Frontal cortex (tissue), 4 donors: ENCODE measurements around the gene TOMM40. TPM values are rescaled to one million over a fixed set of nuclear protein-coding genes. Genes with fewer than 3 reads are reported as not detected.
A peak's percentile ranks its signal among the peaks of the same experiment; 100 is the strongest.
"Not testable (repeated sequence)": the region's sequence is repeated elsewhere in the genome, so short reads cannot be mapped to it uniquely, and the experiment has no call there.

Experiments used
- DNase-seq, 2 donors: peaks; one replicate each; pipeline ENCODE4 v3.0.0; 2012; ENCODE audit warnings: low spot score in 2 of 2
- FAIRE-seq: peaks from 2 replicates; lab custom pipeline; 2012; peaks lifted over from hg19 to GRCh38; lab: Jason Lieb, UNC
- total RNA-seq: library from RNA; depleted of rRNA; stranded (reverse); fragments of >200 nt; gene quantifications from one replicate; pipeline ENCODE4 v1.2.3, GENCODE V29; 2014
- donor health status: control.
- donor health status: control.
- donor health status: control.

Gene TOMM40
- total RNA-seq, 1 donor from 2014 or later = 30.6 TPM

- FAIRE-seq = no peak
- no peak for DNase-seq
Observed at GRCh38 chr19:44869733-44870470, 21.2 kb upstream of the TOMM40 start.

GRCh38 chr19:44871809-44872208 is 19.2 kb upstream of the TOMM40 start:
- DNase-seq (no peak), FAIRE-seq (no peak)

- DNase-seq (no peak), FAIRE-seq (no peak)
Observed at GRCh38 chr19:44872661-44873060, 18.4 kb upstream of the TOMM40 start.

- FAIRE-seq (no peak), DNase-seq (no peak)
Observed at GRCh38 chr19:44874317-44874716, 16.7 kb upstream of the TOMM40 start.

GRCh38 chr19:44875666-44876451 is 15.2 kb upstream of the TOMM40 start:
- FAIRE-seq = no peak
- DNase-seq = no peak

GRCh38 chr19:44876930-44877535 is 14.0 kb upstream of the TOMM40 start:
- no peak for FAIRE-seq

GRCh38 chr19:44878120-44878865 is 12.8 kb upstream of the TOMM40 start:
- no peak for DNase-seq
- FAIRE-seq = no peak

More at GRCh38 chr19:44876930-44877535, 14.0 kb upstream of the TOMM40 start:
- no peak for DNase-seq

- no peak for FAIRE-seq
- DNase-seq = no peak
Observed at GRCh38 chr19:44879309-44880065, 11.6 kb upstream of the TOMM40 start.

- FAIRE-seq (no peak), DNase-seq (no peak)
Observed at GRCh38 chr19:44882063-44882462, 9.0 kb upstream of the TOMM40 start.

GRCh38 chr19:44882619-44883397 is 8.2 kb upstream of the TOMM40 start:
- not testable (repeated sequence) for FAIRE-seq, DNase-seq

- no peak for FAIRE-seq
- no peak for DNase-seq
Observed at GRCh38 chr19:44883922-44884321, 7.1 kb upstream of the TOMM40 start.

GRCh38 chr19:44884566-44884965 is 6.5 kb upstream of the TOMM40 start:
- no peak for DNase-seq
- FAIRE-seq = no peak

GRCh38 chr19:44886141-44886540 is 4.9 kb upstream of the TOMM40 start:
- FAIRE-seq (no peak), DNase-seq (no peak)

- no peak for DNase-seq
- no peak for FAIRE-seq
Observed at GRCh38 chr19:44887648-44888047, 3.4 kb upstream of the TOMM40 start.

- not testable (repeated sequence) for DNase-seq, FAIRE-seq
Observed at GRCh38 chr19:44888335-44888734, 2.7 kb upstream of the TOMM40 start.

GRCh38 chr19:44889830-44890365 is 1.2 kb upstream of the TOMM40 start:
- FAIRE-seq (no peak), DNase-seq (no peak)

GRCh38 chr19:44890366-44891015 is 563 bp upstream of the TOMM40 start:
- FAIRE-seq (peak; percentile 99), DNase-seq (peak; percentile 91 to 99)

GRCh38 chr19:44892932-44893331 is 1.9 kb downstream of the TOMM40 start:
- FAIRE-seq = no peak
- DNase-seq = no peak
